Smooth muscle cell (in vitro differentiated cells): Measurements from ENCODE around the gene SLC30A4. TPM values are rescaled to one million over a fixed set of nuclear protein-coding genes. Genes with fewer than 3 reads are reported as not detected.

Experiments used
- DNase-seq: peaks from one replicate; lab custom pipeline; 2025; ENCODE audit not compliant: unreplicated experiment; lab: John Stamatoyannopoulos, UW
- H2AFZ ChIP-seq: fragments of 200-600 bp; sonication (generic); 2 replicates; pipeline ENCODE4 v1.6.0; 2016; ENCODE audit warnings: antibody characterized with exemption, low read depth, mild to moderate bottlenecking
- H3F3A ChIP-seq: fragments of 200-600 bp; sonication (generic); 2 replicates; pipeline ENCODE4 v1.6.0; 2017; ENCODE audit warnings: antibody characterized with exemption, low read depth
- H3K27ac ChIP-seq: fragments of 200-600 bp; sonication (generic); 2 replicates; pipeline ENCODE4 v1.5.1; 2016; ENCODE audit warnings: low read depth, mild to moderate bottlenecking
- H3K27me3 ChIP-seq: fragments of 200-600 bp; sonication (generic); 2 replicates; pipeline ENCODE4 v1.6.1; 2016; ENCODE audit warnings: low read depth, mild to moderate bottlenecking
- H3K36me3 ChIP-seq: fragments of 200-600 bp; sonication (generic); 2 replicates; pipeline ENCODE4 v1.5.1; 2016; ENCODE audit warnings: low read depth
- H3K4me1 ChIP-seq: fragments of 200-600 bp; sonication (generic); 2 replicates; pipeline ENCODE4 v1.5.1; 2016; ENCODE audit warnings: low read depth
- H3K4me2 ChIP-seq: fragments of 200-600 bp; sonication (generic); 2 replicates; pipeline ENCODE4 v1.6.0; 2016; ENCODE audit warnings: mild to moderate bottlenecking
- H3K4me3 ChIP-seq: fragments of 200-600 bp; sonication (generic); 2 replicates; pipeline ENCODE4 v1.5.1; 2016; ENCODE audit warnings: mild to moderate bottlenecking
- H3K79me2 ChIP-seq: fragments of 200-600 bp; sonication (generic); 2 replicates; pipeline ENCODE4 v1.6.0; 2016; ENCODE audit warnings: low read depth, mild to moderate bottlenecking
- H3K9ac ChIP-seq: fragments of 200-600 bp; sonication (generic); 2 replicates; pipeline ENCODE4 v1.6.0; 2016; ENCODE audit warnings: low read depth
- H3K9me3 ChIP-seq: fragments of 200-600 bp; sonication (generic); replicated peaks from 2 replicates; pipeline ENCODE4 v1.5.1; 2016; ENCODE audit warnings: low read depth
- H4K20me1 ChIP-seq: fragments of 200-600 bp; sonication (generic); 2 replicates; pipeline ENCODE4 v1.6.0; 2016; ENCODE audit warnings: low read depth
- WGBS: methylation state at CpG from one replicate; pipeline ENCODE4 v1.1.7; 2016; ENCODE audit warnings: low lambda C conversion rate; 5-methylcytosine and 5-hydroxymethylcytosine counted together
- polyA plus RNA-seq: library from polyadenylated mRNA; unstranded; fragments of >200 nt; fragmentation: Nextera tagmentation; extraction: Ambion mirVana; gene quantifications from 2 replicates; pipeline ENCODE4 v1.2.1, GENCODE V29; 2016
- total RNA-seq: library from RNA; depleted of rRNA; stranded (reverse); fragments of >200 nt; gene quantifications from 2 replicates; pipeline ENCODE4 v1.2.3, GENCODE V29; 2014
- TF ChIP-seq, protein P1 (sequence below): fragments of 200-600 bp; sonication (generic); IDR thresholded peaks from 2 replicates; pipeline ENCODE4 v1.5.1; 2017; ENCODE audit warnings: borderline replicate concordance, mild to moderate bottlenecking, antibody characterized with exemption; ENCODE audit not compliant: insufficient read depth, poor library complexity, severe bottlenecking

Gene SLC30A4
- total and polyA plus RNA-seq, 2 experiments from 2014 or later: 1.9 to 7.9 TPM

DNA sequence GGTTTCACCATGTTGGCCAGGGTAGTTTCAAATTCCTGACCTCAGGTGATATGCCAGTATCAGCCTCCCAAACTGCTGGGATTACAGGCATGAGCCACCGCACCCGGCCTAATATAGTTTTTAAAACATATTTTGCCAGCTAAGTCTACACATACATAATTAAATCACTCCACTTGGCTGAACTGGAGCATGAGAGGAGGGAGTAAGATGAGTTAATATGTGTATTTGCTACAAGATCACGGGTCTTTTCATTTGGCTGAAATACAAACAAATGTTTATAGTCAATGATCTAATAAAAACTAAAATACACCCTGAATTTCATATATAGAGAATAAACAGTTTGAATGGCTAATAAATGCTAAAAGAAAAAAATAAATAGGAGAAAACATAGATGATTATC is 25.3 kb downstream of the SLC30A4 start:
- H3K36me3 ChIP-seq: no peaks in the 10 kb centered on the region
- H3F3A ChIP-seq: no peaks in the 10 kb centered on the region
- no peak overlapping the region for H3K27ac ChIP-seq
- H3K79me2 ChIP-seq: no peaks in the 10 kb centered on the region
- DNase-seq: no peak
- H2AFZ ChIP-seq: no peak overlapping the region
- H4K20me1 ChIP-seq: no peaks in the 10 kb centered on the region
- no peaks in the 10 kb centered on the region for H3K9me3 ChIP-seq
- H3K4me1 ChIP-seq: no peaks in the 10 kb centered on the region
- no peak overlapping the region for H3K4me3 ChIP-seq
- 96% methylated on average over 3 of the region's 3 CpGs for WGBS
- TF ChIP-seq, protein P1, sequence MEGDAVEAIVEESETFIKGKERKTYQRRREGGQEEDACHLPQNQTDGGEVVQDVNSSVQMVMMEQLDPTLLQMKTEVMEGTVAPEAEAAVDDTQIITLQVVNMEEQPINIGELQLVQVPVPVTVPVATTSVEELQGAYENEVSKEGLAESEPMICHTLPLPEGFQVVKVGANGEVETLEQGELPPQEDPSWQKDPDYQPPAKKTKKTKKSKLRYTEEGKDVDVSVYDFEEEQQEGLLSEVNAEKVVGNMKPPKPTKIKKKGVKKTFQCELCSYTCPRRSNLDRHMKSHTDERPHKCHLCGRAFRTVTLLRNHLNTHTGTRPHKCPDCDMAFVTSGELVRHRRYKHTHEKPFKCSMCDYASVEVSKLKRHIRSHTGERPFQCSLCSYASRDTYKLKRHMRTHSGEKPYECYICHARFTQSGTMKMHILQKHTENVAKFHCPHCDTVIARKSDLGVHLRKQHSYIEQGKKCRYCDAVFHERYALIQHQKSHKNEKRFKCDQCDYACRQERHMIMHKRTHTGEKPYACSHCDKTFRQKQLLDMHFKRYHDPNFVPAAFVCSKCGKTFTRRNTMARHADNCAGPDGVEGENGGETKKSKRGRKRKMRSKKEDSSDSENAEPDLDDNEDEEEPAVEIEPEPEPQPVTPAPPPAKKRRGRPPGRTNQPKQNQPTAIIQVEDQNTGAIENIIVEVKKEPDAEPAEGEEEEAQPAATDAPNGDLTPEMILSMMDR: no peak
- no peaks in the 10 kb centered on the region for H3K27me3 ChIP-seq
- no peak overlapping the region for H3K9ac ChIP-seq
- H3K4me2 ChIP-seq: no peak overlapping the region

DNA sequence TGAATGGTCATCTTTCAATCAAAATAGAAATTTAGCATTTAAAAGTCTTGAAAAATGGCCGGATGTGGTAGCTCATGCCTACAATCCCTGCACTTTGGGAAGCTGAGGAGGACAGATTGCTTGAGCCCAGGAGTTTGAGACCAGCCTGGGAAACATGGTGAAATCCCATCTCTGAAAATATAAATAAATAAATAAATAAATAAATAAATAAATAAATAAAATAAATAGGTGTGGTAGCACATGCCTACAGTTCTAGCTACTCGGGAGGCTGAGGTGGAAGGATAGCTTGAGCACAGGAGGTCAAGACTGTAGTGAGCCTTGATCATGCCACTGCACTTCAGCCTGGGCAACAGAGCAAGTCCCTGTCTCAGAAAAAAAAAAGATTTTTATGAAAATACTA is 25.9 kb downstream of the SLC30A4 start:
- H4K20me1 ChIP-seq: no peaks in the 10 kb centered on the region
- H2AFZ ChIP-seq: no peak overlapping the region
- WGBS: 91% methylated on average over 2 of the region's 2 CpGs
- H3K27me3 ChIP-seq: no peaks in the 10 kb centered on the region
- H3K4me3 ChIP-seq: no peak overlapping the region
- no peaks in the 10 kb centered on the region for H3K79me2 ChIP-seq
- TF ChIP-seq, protein P1: no peak
- H3K9me3 ChIP-seq: no peaks in the 10 kb centered on the region
- no peak overlapping the region for H3K27ac ChIP-seq
- H3K4me2 ChIP-seq: no peak overlapping the region
- no peak overlapping the region for H3K9ac ChIP-seq
- H3K4me1 ChIP-seq: no peaks in the 10 kb centered on the region
- H3F3A ChIP-seq: no peaks in the 10 kb centered on the region
- H3K36me3 ChIP-seq: no peaks in the 10 kb centered on the region
- no peak for DNase-seq

GRCh38 chr15:45495588-45495987 is 27.0 kb downstream of the SLC30A4 start:
- H4K20me1 ChIP-seq: no peaks in the 10 kb centered on the region
- no peaks in the 10 kb centered on the region for H3K9me3 ChIP-seq
- H3K4me1 ChIP-seq: no peaks in the 10 kb centered on the region
- no peak overlapping the region for H2AFZ ChIP-seq
- H3K9ac ChIP-seq: no peak overlapping the region
- H3F3A ChIP-seq: no peaks in the 10 kb centered on the region
- H3K27me3 ChIP-seq: no peaks in the 10 kb centered on the region
- H3K4me3 ChIP-seq: no peak overlapping the region
- H3K79me2 ChIP-seq: no peaks in the 10 kb centered on the region
- H3K4me2 ChIP-seq: no peak overlapping the region
- no peaks in the 10 kb centered on the region for H3K36me3 ChIP-seq
- no peak for DNase-seq
- no peak overlapping the region for H3K27ac ChIP-seq
- 79% methylated on average over 3 of the region's 3 CpGs for WGBS
- TF ChIP-seq, protein P1: no peak

- Histone ChIP-seq H3K9me3 (no peaks in the 10 kb centered on the region), H3K27ac (no peak overlapping the region), H3K9ac (no peak overlapping the region), H4K20me1 (no peaks in the 10 kb centered on the region), H3K4me3 (no peak overlapping the region), H2AFZ (no peak overlapping the region), H3F3A (no peaks in the 10 kb centered on the region), H3K4me1 (no peaks in the 10 kb centered on the region), H3K79me2 (no peaks in the 10 kb centered on the region), H3K4me2 (no peak overlapping the region), H3K27me3 (no peaks in the 10 kb centered on the region), H3K36me3 (no peaks in the 10 kb centered on the region)
- no peak for DNase-seq
- TF ChIP-seq, protein P1: no peak
- WGBS: 71% methylated on average over 1 of the region's 1 CpG
Measured at GRCh38 chr15:45489690-45490238, 32.8 kb downstream of the SLC30A4 start.
